Gastroesophageal sphincter (tissue), 3 donors: ENCODE measurements around the gene HSD17B13.

ENCODE experiments used
- EP300 ChIP-seq: sonication (generic); formaldehyde crosslinking; IDR thresholded peaks from one replicate; pipeline ENCODE4 v1.6.1; 2017; ENCODE audit warnings: antibody characterized with exemption, mild to moderate bottlenecking
- POLR2A ChIP-seq, 2 donors: fragments of 450-650 bp; IDR thresholded peaks; one replicate each; pipeline ENCODE4 v1.6.1; 2017; ENCODE audit warnings: antibody characterized with exemption in 2 of 2, mild to moderate bottlenecking in 2 of 2, moderate library complexity in 1 of 2
- POLR2AphosphoS5 ChIP-seq: sonication (generic); formaldehyde crosslinking; IDR thresholded peaks from one replicate; pipeline ENCODE4 v1.6.1; 2017; ENCODE audit warnings: antibody characterized with exemption
- TF ChIP-seq, protein P1 (sequence below), 4 experiments: fragments of 200-600 bp in 2 of 4; fragments of 450-650 bp in 2 of 4; sonication (generic) in 1 of 4; IDR thresholded peaks; one replicate each; pipeline ENCODE4 v1.5.1; 2017 to 2019; ENCODE audit warnings: antibody characterized with exemption in 4 of 4, mild to moderate bottlenecking in 2 of 4, moderate library complexity in 2 of 4

DNA sequence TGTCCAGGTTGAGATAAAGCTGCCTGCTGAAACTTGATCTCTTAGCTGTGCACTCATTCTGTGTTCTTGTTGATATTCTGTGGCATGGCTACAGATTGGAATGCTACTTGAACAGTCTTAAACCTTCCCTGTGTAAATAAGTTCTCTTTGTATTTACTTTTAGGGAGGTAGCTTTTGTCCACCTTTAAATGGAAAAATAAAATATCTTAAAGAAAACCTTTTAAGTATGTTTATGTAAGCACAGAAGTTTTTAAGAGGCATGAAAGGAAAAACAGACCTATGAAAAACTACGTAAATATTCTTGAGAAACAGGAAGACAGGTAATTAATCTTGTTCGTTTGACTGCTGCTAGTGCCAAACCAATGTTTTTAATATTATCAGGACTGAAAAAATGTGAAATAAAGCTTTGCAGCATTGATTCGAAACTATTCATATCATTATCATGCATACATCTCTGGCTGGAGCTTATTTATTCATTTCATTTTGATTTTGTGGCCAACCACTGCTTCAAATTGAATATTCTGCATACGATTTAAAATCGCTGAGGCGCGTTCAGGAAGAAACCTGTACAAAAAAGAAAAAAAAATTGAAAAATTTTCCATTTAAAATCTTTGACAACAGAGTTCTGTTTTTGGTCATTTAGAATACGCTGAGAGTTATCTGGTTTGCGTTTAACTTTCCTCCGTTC lies 17.8 kb downstream of the HSD17B13 start:
- TF ChIP-seq, protein P1, sequence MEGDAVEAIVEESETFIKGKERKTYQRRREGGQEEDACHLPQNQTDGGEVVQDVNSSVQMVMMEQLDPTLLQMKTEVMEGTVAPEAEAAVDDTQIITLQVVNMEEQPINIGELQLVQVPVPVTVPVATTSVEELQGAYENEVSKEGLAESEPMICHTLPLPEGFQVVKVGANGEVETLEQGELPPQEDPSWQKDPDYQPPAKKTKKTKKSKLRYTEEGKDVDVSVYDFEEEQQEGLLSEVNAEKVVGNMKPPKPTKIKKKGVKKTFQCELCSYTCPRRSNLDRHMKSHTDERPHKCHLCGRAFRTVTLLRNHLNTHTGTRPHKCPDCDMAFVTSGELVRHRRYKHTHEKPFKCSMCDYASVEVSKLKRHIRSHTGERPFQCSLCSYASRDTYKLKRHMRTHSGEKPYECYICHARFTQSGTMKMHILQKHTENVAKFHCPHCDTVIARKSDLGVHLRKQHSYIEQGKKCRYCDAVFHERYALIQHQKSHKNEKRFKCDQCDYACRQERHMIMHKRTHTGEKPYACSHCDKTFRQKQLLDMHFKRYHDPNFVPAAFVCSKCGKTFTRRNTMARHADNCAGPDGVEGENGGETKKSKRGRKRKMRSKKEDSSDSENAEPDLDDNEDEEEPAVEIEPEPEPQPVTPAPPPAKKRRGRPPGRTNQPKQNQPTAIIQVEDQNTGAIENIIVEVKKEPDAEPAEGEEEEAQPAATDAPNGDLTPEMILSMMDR (IDR thresholded peaks at IDR 0.05): no peak
- TF ChIP-seq POLR2A (IDR thresholded peaks at IDR 0.05) (no peak), EP300 (no peak), POLR2AphosphoS5 (no peak)
